HL-60 (cell line): ENCODE data around the gene NECTIN3.

ENCODE experiments used
- DNase-seq, 2 experiments: peaks; one replicate each; pipeline ENCODE4 v3.0.0-alpha.2; 2010 to 2020; ENCODE audit warnings: low read depth in 1 of 2, low spot score in 1 of 2
- H3K27ac ChIP-seq: fragments of 250-450 bp; sonication (Bioruptor Pico); replicated peaks from 2 replicates; pipeline ENCODE4 v1.5.1; 2020; ENCODE audit warnings: mild to moderate bottlenecking, moderate library complexity
- H3K27me3 ChIP-seq: fragments of 250-450 bp; sonication (Bioruptor Pico); 2 replicates; pipeline ENCODE4 v1.5.1; 2021; ENCODE audit warnings: mild to moderate bottlenecking, moderate library complexity; ENCODE audit not compliant: insufficient read depth, poor library complexity, severe bottlenecking
- H3K4me3 ChIP-seq: replicated peaks from 2 replicates; pipeline ENCODE4 v1.5.1; 2011; ENCODE audit warnings: mild to moderate bottlenecking, control low read depth, low read length; ENCODE audit not compliant: insufficient read depth
- CTCF ChIP-seq: IDR thresholded peaks from one replicate; pipeline ENCODE4 v1.5.1; 2011; ENCODE audit warnings: low read length, control low read depth, inconsistent platforms; ENCODE audit not compliant: insufficient read depth
- GABPA ChIP-seq: IDR thresholded peaks from 2 replicates; pipeline ENCODE4 v1.6.1; 2012; ENCODE audit warnings: low read depth
- POLR2AphosphoS5 ChIP-seq: IDR thresholded peaks from 2 replicates; pipeline ENCODE4 v1.6.1; 2012; ENCODE audit warnings: low read depth
- REST ChIP-seq: IDR thresholded peaks from 2 replicates; pipeline ENCODE4 v1.6.1; 2012; ENCODE audit warnings: low read depth; ENCODE audit not compliant: insufficient replicate concordance
- SPI1 ChIP-seq: IDR thresholded peaks from 2 replicates; pipeline ENCODE4 v1.6.1; 2012; ENCODE audit warnings: low read depth, mild to moderate bottlenecking, borderline replicate concordance

NECTIN3 gene

GRCh38 chr3:111218615-111219014 lies 147.0 kb downstream of the NECTIN3 start:
- no peak overlapping the region for H3K27ac ChIP-seq
- no peak for DNase-seq
- no peaks in the 10 kb centered on the region for H3K27me3 ChIP-seq
- TF ChIP-seq POLR2AphosphoS5 (no peak), SPI1 (no peak), CTCF (no peak), REST (no peak), GABPA (no peak)
- H3K4me3 ChIP-seq = no peak overlapping the region

GRCh38 chr3:111227216-111227615 lies 155.6 kb downstream of the NECTIN3 start:
- Histone ChIP-seq H3K27me3 (no peaks in the 10 kb centered on the region), H3K4me3 (no peak overlapping the region), H3K27ac (no peak overlapping the region)
- TF ChIP-seq POLR2AphosphoS5 (no peak), CTCF (no peak), GABPA (no peak), REST (no peak)
- DNase-seq = no peak

GRCh38 chr3:111229301-111229700 lies 157.7 kb downstream of the NECTIN3 start:
- Histone ChIP-seq H3K4me3 (no peak overlapping the region), H3K27ac (no peak overlapping the region), H3K27me3 (no peaks in the 10 kb centered on the region)
- no peak for DNase-seq
- TF ChIP-seq REST (no peak), SPI1 (no peak)
